Measurements from ENCODE around the gene EXOC2.

The EXOC2 gene

DNA sequence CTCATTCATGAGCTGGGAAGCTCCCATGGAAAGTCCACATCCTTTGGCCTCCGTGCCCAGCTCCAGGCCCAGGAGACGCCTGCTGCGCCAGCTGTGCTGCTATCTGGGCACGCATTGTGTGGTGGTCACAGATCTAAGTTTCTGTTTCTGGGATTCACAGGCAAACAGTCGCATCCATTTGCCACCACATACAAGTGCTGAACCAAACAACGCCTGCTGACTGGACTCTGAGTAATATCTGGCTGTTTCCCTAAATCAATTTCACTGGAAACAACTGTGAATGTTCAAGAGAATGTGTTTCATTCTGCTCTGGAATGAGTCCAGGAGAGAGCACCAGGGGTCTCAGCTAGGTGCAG, 255.9 kb downstream of the EXOC2 start:
- DNase-seq, result no peak

DNA sequence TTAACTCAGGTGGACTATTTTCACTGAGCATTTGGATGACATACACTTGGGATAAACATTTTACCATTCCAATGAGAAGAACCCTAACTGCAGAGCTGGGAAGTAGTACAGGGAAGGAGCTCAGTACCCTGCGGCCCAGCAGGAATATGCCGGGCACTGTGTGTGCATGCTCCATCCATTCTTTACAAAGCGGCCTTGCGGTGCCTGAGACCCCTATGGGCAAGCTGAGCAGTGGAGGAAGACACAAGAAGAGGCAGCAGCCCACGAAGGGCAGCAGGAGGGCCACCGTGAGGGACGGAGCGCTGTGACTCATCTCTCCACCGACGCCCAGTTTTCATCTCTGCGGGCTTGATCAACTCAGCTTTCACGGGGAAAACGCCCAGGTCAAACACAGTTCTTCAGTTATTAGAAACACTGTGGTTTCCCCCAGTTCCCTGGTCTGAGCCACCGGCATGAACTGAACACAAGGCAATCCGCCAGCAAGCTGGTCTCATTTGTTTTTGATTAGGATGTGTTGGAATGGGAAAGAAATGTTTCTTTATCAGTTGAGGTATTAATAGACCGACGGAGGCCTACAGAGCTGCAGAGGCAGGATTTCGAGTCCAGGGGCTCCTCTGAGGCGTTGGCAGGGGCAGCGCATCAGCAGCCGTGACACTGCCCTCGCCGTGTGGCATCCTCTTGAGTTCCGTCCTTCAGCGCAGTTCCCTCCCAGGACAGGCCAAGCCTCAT, 256.5 kb downstream of the EXOC2 start:
- DNase-seq, result no peak

DNA sequence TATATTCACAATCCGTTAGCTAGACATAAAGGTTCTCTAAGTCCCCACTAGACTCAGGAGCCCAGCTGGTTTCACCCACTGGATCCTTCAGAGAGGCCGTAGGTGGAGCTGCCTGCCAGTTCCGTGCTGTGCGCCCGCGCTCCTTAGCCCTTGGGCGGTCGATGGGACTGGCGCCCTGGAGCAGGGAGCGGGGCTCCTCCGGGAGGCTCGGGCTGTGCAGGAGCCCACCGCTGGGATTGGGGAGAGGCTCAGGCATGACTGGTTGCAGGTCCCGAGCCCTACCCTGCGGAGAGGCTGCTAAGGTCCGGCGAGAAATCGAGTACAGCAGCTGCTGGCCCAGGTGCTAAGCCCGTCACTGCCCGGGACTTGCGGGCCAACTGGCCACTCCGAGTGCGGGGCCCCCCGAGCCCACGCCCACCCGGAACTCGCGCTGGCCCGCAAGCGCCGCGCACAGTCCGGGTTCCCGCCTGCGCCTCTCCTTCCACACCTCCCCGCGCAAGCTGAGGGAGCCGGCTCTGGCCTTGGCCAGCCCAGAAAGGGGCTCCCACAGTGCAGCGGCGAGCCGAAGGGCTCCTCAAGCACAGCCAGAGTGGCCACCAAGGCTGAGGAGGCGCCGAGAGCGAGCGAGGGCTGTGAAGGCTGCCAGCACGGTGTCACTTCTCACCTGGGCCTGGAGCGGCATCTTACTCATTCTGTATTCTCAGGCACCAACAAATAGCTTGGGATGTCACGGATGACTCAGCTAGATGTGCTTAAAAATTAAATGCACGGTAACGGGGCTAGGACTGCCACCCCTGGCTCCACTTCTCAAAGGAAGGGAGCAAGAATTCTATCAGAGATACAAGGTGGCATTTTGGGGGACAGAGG, 257.3 kb downstream of the EXOC2 start:
- no peak for DNase-seq

All from NCI-H1105 treated with DMSO at 0.1 percent for 48 hours (cell line).